ENCODE measurements around the gene SGTA.

Gene SGTA

GRCh38 chr19:2809387-2810140 is 26.5 kb upstream of the SGTA start:
- DNase-seq = no peak

GRCh38 chr19:2808129-2808941 is 25.3 kb upstream of the SGTA start:
- DNase-seq = no peak

- no peak for DNase-seq
Measured at GRCh38 chr19:2807379-2808128, 24.5 kb upstream of the SGTA start.

- DNase-seq = no peak
Measured at GRCh38 chr19:2806736-2807378, 23.8 kb upstream of the SGTA start.

- no peak for DNase-seq
Measured at GRCh38 chr19:2805991-2806649, 23.0 kb upstream of the SGTA start.

- no peak for DNase-seq
Measured at GRCh38 chr19:2805261-2805900, 22.3 kb upstream of the SGTA start.

- DNase-seq = no peak
Measured at GRCh38 chr19:2804156-2805004, 21.3 kb upstream of the SGTA start.

GRCh38 chr19:2803486-2804155 is 20.5 kb upstream of the SGTA start:
- DNase-seq = no peak

GRCh38 chr19:2802826-2803225 is 19.8 kb upstream of the SGTA start:
- no peak for DNase-seq

GRCh38 chr19:2800506-2800905 is 17.4 kb upstream of the SGTA start:
- no peak for DNase-seq

GRCh38 chr19:2799273-2800020 is 16.4 kb upstream of the SGTA start:
- no peak for DNase-seq

- no peak for DNase-seq
Measured at GRCh38 chr19:2798733-2799132, 15.7 kb upstream of the SGTA start.

GRCh38 chr19:2798158-2798685 is 15.1 kb upstream of the SGTA start:
- no peak for DNase-seq

GRCh38 chr19:2797280-2797679 is 14.2 kb upstream of the SGTA start:
- DNase-seq = no peak

GRCh38 chr19:2796659-2797266 is 13.7 kb upstream of the SGTA start:
- DNase-seq = no peak

- no peak for DNase-seq
Measured at GRCh38 chr19:2795827-2796658, 13.0 kb upstream of the SGTA start.

GRCh38 chr19:2793577-2793976 is 10.5 kb upstream of the SGTA start:
- DNase-seq = no peak

- peak; percentile 13 for DNase-seq
Measured at GRCh38 chr19:2793126-2793525, 10.1 kb upstream of the SGTA start.

Data from DMS79 (cell line).